H54 (cell line): ENCODE results near the gene CAVIN1.
"Not testable (repeated sequence)": the region's sequence is repeated elsewhere in the genome, so short reads cannot be mapped to it uniquely, and the experiment has no call there.

Source experiments
- DNase-seq: peaks from one replicate; pipeline ENCODE4 v3.0.0; 2011; ENCODE audit warnings: low spot score, mixed read lengths; ENCODE audit not compliant: insufficient read length
- FAIRE-seq: peaks from 3 replicates; lab custom pipeline; 2011; peaks lifted over from hg19 to GRCh38; lab: Jason Lieb, UNC
- POLR2A ChIP-seq: IDR thresholded peaks from 2 replicates; pipeline ENCODE4 v1.6.1; 2011; ENCODE audit warnings: low read depth, mild to moderate bottlenecking, low read length

The CAVIN1 gene

GRCh38 chr17:42422958-42423712, at the start of gene CAVIN1:
Gene CAVIN1, minus strand, starts transcription at chr17:42423256. Its CDS starts 159 bp downstream, at chr17:42423097.
- no peak for FAIRE-seq
- peak; percentile 92 for DNase-seq
- TF ChIP-seq POLR2A, result peak; percentile 100

- no peak for TF ChIP-seq POLR2A
- DNase-seq, result no peak
- FAIRE-seq, result no peak
Measured at GRCh38 chr17:42467889-42468288, 44.8 kb upstream of the CAVIN1 start.

- TF ChIP-seq POLR2A, result no peak
- no peak for DNase-seq
- FAIRE-seq, result no peak
Measured at GRCh38 chr17:42463976-42464400, 40.9 kb upstream of the CAVIN1 start.

GRCh38 chr17:42460371-42460770, 37.3 kb upstream of the CAVIN1 start:
- DNase-seq, result no peak
- no peak for FAIRE-seq
- no peak for TF ChIP-seq POLR2A

- no peak for TF ChIP-seq POLR2A
- FAIRE-seq (no peak), DNase-seq (no peak)
Measured at GRCh38 chr17:42459801-42460281, 36.8 kb upstream of the CAVIN1 start.

- TF ChIP-seq POLR2A, result no peak
- FAIRE-seq (no peak), DNase-seq (no peak)
Measured at GRCh38 chr17:42459256-42459800, 36.3 kb upstream of the CAVIN1 start.

GRCh38 chr17:42458497-42459255, 35.6 kb upstream of the CAVIN1 start, which contains the start of gene ATP6V0A1:
Gene ATP6V0A1, plus strand, starts transcription at chr17:42458878. Its CDS starts 2,017 bp downstream, at chr17:42460895.
- DNase-seq, result peak; percentile 81
- FAIRE-seq, result no peak

GRCh38 chr17:42457107-42457792, 34.2 kb upstream of the CAVIN1 start:
- DNase-seq (no peak), FAIRE-seq (no peak)
- no peak for TF ChIP-seq POLR2A

More at GRCh38 chr17:42458497-42459255, 35.6 kb upstream of the CAVIN1 start, which contains the start of gene ATP6V0A1:
- TF ChIP-seq POLR2A, result peak; percentile 91

- no peak for DNase-seq
- no peak for FAIRE-seq
- no peak for TF ChIP-seq POLR2A
Measured at GRCh38 chr17:42456223-42457106, 33.4 kb upstream of the CAVIN1 start.

- not testable (repeated sequence) for FAIRE-seq, DNase-seq
Measured at GRCh38 chr17:42454987-42455386, 31.9 kb upstream of the CAVIN1 start.

GRCh38 chr17:42453439-42453838, 30.4 kb upstream of the CAVIN1 start:
- DNase-seq, result no peak
- TF ChIP-seq POLR2A, result no peak

GRCh38 chr17:42451270-42451669, 28.2 kb upstream of the CAVIN1 start:
- not testable (repeated sequence) for DNase-seq, FAIRE-seq

More at GRCh38 chr17:42453439-42453838, 30.4 kb upstream of the CAVIN1 start:
- no peak for FAIRE-seq

GRCh38 chr17:42449838-42450237, 26.8 kb upstream of the CAVIN1 start:
- not testable (repeated sequence) for FAIRE-seq, DNase-seq

GRCh38 chr17:42449176-42449575, 26.1 kb upstream of the CAVIN1 start:
- FAIRE-seq, DNase-seq: not testable (repeated sequence)
